ENCODE results near the gene CYB561A3.

DNA sequence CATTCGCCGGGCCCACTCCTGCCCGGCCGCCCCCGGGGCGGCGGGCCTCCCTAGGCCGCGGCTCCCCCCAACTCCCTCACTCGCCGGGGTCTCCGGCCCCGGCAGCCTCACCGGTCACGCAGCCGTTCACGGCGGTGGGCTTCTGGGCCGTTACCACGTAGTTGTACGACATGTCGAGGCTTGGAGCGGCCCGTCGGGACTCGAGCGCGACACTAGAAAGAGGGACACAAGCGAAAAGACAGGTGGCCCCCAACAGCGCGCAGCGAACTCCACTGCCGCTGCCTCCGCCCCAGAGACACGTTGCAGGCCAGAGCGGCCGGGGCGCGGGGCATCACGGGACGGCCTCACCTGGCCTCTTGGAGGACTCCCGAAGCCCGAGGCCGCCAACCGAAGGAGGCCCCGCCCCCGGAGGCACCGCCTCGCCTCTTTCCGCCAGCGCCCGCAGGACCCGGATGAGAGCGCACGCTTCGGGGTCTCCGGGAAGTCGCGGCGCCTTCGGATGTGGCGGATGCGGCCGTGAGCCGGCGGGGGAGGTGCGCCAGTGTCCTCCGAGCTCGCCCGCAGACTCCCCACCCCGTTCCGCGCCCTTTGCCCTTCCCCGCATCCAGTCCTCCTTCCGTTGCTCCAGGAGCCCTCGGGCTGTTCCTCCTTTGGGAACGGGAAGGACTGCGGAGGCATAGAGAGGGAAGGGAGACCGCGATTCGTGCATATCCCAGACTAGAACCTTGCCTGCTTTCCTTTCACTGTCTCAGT, 28.7 kb downstream of the CYB561A3 start, which contains the start of the genes DDB1 and TKFC:
- TF ChIP-seq, protein P1, sequence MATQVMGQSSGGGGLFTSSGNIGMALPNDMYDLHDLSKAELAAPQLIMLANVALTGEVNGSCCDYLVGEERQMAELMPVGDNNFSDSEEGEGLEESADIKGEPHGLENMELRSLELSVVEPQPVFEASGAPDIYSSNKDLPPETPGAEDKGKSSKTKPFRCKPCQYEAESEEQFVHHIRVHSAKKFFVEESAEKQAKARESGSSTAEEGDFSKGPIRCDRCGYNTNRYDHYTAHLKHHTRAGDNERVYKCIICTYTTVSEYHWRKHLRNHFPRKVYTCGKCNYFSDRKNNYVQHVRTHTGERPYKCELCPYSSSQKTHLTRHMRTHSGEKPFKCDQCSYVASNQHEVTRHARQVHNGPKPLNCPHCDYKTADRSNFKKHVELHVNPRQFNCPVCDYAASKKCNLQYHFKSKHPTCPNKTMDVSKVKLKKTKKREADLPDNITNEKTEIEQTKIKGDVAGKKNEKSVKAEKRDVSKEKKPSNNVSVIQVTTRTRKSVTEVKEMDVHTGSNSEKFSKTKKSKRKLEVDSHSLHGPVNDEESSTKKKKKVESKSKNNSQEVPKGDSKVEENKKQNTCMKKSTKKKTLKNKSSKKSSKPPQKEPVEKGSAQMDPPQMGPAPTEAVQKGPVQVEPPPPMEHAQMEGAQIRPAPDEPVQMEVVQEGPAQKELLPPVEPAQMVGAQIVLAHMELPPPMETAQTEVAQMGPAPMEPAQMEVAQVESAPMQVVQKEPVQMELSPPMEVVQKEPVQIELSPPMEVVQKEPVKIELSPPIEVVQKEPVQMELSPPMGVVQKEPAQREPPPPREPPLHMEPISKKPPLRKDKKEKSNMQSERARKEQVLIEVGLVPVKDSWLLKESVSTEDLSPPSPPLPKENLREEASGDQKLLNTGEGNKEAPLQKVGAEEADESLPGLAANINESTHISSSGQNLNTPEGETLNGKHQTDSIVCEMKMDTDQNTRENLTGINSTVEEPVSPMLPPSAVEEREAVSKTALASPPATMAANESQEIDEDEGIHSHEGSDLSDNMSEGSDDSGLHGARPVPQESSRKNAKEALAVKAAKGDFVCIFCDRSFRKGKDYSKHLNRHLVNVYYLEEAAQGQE (IDR thresholded peaks at IDR 0.05), result 0 out of 2 replicates have a peak, but pooled peaks have one; percentile 16
- TF ChIP-seq, protein P2, sequence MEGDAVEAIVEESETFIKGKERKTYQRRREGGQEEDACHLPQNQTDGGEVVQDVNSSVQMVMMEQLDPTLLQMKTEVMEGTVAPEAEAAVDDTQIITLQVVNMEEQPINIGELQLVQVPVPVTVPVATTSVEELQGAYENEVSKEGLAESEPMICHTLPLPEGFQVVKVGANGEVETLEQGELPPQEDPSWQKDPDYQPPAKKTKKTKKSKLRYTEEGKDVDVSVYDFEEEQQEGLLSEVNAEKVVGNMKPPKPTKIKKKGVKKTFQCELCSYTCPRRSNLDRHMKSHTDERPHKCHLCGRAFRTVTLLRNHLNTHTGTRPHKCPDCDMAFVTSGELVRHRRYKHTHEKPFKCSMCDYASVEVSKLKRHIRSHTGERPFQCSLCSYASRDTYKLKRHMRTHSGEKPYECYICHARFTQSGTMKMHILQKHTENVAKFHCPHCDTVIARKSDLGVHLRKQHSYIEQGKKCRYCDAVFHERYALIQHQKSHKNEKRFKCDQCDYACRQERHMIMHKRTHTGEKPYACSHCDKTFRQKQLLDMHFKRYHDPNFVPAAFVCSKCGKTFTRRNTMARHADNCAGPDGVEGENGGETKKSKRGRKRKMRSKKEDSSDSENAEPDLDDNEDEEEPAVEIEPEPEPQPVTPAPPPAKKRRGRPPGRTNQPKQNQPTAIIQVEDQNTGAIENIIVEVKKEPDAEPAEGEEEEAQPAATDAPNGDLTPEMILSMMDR (IDR thresholded peaks at IDR 0.05), result no peak
- no peak for TF ChIP-seq CEBPB (IDR thresholded peaks at IDR 0.05)
- no peak for TF ChIP-seq SREBF2 (IDR thresholded peaks at IDR 0.05)

Data from A549 (cell line).